HL-60 (cell line): ENCODE measurements around the gene MYOF.

Experiments used
- GABPA ChIP-seq: IDR thresholded peaks from 2 replicates; pipeline ENCODE4 v1.6.1; 2012; ENCODE audit warnings: low read depth
- POLR2AphosphoS5 ChIP-seq: IDR thresholded peaks from 2 replicates; pipeline ENCODE4 v1.6.1; 2012; ENCODE audit warnings: low read depth
- REST ChIP-seq: IDR thresholded peaks from 2 replicates; pipeline ENCODE4 v1.6.1; 2012; ENCODE audit warnings: low read depth; ENCODE audit not compliant: insufficient replicate concordance
- SPI1 ChIP-seq: IDR thresholded peaks from 2 replicates; pipeline ENCODE4 v1.6.1; 2012; ENCODE audit warnings: low read depth, mild to moderate bottlenecking, borderline replicate concordance
- TF ChIP-seq, protein P1 (sequence below): IDR thresholded peaks from one replicate; pipeline ENCODE4 v1.5.1; 2011; ENCODE audit warnings: low read length, control low read depth, inconsistent platforms; ENCODE audit not compliant: insufficient read depth

GRCh38 chr10:93410697-93411348 lies 71.3 kb downstream of the MYOF start:
- TF ChIP-seq, protein P1, sequence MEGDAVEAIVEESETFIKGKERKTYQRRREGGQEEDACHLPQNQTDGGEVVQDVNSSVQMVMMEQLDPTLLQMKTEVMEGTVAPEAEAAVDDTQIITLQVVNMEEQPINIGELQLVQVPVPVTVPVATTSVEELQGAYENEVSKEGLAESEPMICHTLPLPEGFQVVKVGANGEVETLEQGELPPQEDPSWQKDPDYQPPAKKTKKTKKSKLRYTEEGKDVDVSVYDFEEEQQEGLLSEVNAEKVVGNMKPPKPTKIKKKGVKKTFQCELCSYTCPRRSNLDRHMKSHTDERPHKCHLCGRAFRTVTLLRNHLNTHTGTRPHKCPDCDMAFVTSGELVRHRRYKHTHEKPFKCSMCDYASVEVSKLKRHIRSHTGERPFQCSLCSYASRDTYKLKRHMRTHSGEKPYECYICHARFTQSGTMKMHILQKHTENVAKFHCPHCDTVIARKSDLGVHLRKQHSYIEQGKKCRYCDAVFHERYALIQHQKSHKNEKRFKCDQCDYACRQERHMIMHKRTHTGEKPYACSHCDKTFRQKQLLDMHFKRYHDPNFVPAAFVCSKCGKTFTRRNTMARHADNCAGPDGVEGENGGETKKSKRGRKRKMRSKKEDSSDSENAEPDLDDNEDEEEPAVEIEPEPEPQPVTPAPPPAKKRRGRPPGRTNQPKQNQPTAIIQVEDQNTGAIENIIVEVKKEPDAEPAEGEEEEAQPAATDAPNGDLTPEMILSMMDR, result no peak
- no peak for TF ChIP-seq POLR2AphosphoS5
- TF ChIP-seq REST, result no peak
- TF ChIP-seq GABPA, result no peak
- TF ChIP-seq SPI1, result no peak
